Coronary artery (tissue), 2 donors: ENCODE results near the gene MYO7A.

Experiments
- DNase-seq: peaks from one replicate; pipeline ENCODE4 v3.0.0-alpha.2; 2017; ENCODE audit warnings: low spot score
- H3K27ac ChIP-seq, 2 donors: fragments of 200-600 bp; sonication (generic); one replicate each; pipeline ENCODE4 v1.5.1; 2016 to 2019
- H3K4me3 ChIP-seq: fragments of 200-600 bp; sonication (generic); 2 replicates; pipeline ENCODE4 v1.5.1; 2016; ENCODE audit warnings: mild to moderate bottlenecking, moderate library complexity
- TF ChIP-seq, protein P1 (sequence below): fragments of 200-600 bp; sonication (generic); IDR thresholded peaks from one replicate; pipeline ENCODE4 v1.5.1; 2019; ENCODE audit warnings: antibody characterized with exemption

The MYO7A gene

GRCh38 chr11:77089004-77089545, 39.0 kb upstream of the MYO7A start:
- Histone ChIP-seq H3K27ac (peak overlapping the region in 1 of 2 donors; percentile 27), H3K4me3 (no peak overlapping the region)
- TF ChIP-seq, protein P1, sequence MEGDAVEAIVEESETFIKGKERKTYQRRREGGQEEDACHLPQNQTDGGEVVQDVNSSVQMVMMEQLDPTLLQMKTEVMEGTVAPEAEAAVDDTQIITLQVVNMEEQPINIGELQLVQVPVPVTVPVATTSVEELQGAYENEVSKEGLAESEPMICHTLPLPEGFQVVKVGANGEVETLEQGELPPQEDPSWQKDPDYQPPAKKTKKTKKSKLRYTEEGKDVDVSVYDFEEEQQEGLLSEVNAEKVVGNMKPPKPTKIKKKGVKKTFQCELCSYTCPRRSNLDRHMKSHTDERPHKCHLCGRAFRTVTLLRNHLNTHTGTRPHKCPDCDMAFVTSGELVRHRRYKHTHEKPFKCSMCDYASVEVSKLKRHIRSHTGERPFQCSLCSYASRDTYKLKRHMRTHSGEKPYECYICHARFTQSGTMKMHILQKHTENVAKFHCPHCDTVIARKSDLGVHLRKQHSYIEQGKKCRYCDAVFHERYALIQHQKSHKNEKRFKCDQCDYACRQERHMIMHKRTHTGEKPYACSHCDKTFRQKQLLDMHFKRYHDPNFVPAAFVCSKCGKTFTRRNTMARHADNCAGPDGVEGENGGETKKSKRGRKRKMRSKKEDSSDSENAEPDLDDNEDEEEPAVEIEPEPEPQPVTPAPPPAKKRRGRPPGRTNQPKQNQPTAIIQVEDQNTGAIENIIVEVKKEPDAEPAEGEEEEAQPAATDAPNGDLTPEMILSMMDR = no peak
- no peak for DNase-seq

- H3K4me3 ChIP-seq = no peak overlapping the region
- TF ChIP-seq, protein P1 = no peak
- H3K27ac ChIP-seq = no peak overlapping the region
Measured at GRCh38 chr11:77090046-77090372, 38.0 kb upstream of the MYO7A start.

GRCh38 chr11:77090373-77091111, 37.5 kb upstream of the MYO7A start:
- TF ChIP-seq, protein P1 = no peak

More at GRCh38 chr11:77090046-77090372, 38.0 kb upstream of the MYO7A start:
- DNase-seq = no peak

GRCh38 chr11:77091146-77091940, 36.7 kb upstream of the MYO7A start:
- TF ChIP-seq, protein P1 = peak; percentile 73
- Histone ChIP-seq H3K4me3 (no peak overlapping the region), H3K27ac (no peak overlapping the region)
- no peak for DNase-seq

More at GRCh38 chr11:77090373-77091111, 37.5 kb upstream of the MYO7A start:
- no peak overlapping the region for H3K4me3 ChIP-seq
- no peak for DNase-seq
- H3K27ac ChIP-seq = no peak overlapping the region

DNA sequence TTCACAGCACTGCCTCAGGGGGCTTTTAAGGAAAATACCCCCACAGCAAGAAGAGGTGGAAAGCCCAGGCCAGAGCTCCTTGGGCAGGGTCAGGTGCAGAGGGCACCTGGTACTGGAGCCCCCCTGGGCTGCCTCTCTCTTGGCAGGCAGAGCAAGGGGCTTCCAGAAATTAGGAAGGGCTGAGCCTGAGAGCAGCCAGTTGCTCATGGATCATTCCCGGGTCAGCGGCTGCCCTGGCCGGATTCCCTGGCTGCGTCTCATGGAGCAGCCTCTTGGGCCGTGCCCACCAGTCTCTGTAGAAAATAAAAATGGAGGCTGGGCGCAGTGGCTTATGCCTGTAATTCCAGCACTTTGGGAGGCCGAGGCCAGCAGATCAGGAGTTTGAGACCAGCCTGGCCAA, 35.7 kb upstream of the MYO7A start:
- TF ChIP-seq, protein P1 = no peak
- no peak for DNase-seq
- H3K27ac ChIP-seq = no peak overlapping the region
- H3K4me3 ChIP-seq = no peak overlapping the region

DNA sequence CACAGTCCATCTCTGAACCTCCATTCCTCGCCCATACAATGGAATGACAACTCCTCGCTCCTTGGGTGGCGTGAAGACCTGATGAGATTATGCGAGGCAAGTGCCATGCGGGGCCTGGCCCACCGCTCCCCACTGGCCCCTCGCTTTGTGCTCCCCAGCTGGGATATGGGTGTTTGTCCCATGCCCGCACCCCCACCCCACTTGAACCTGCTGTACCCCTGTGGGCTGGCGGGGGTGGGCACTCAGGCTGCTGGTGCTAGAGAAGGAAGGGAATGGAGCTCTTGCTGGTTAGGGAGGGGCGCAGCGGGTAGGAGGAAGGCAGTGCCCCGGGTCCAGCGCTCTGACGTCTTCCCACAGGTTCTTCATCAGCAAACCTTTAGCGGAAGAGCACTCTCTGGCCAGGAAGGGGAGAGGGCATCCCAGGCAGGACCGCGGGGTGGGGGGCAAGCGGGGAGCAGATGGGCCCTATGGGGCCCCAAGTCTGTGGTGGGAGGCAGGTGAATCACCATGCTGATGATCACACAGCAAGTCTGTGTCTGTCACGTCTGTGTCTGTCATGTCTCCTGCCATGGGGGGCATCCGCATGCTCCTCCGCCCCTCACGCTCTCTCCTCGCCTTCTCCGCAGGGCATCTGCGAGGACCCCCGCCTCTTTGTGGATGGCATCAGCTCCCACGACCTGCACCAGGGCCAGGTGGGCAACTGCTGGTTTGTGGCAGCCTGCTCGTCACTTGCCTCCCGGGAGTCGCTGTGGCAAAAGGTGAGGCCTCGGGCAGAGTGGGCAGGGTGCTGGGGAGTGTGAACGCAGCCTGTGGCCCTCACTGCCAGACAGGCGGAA, 34.8 kb upstream of the MYO7A start:
- H3K27ac ChIP-seq = no peak overlapping the region
- H3K4me3 ChIP-seq = no peak overlapping the region
- DNase-seq = no peak
- TF ChIP-seq, protein P1 = no peak
